ENCODE results near the gene PITPNM3.
"Not testable (repeated sequence)": the region's sequence is repeated elsewhere in the genome, so short reads cannot be mapped to it uniquely, and the experiment has no call there.

Gene PITPNM3

DNA sequence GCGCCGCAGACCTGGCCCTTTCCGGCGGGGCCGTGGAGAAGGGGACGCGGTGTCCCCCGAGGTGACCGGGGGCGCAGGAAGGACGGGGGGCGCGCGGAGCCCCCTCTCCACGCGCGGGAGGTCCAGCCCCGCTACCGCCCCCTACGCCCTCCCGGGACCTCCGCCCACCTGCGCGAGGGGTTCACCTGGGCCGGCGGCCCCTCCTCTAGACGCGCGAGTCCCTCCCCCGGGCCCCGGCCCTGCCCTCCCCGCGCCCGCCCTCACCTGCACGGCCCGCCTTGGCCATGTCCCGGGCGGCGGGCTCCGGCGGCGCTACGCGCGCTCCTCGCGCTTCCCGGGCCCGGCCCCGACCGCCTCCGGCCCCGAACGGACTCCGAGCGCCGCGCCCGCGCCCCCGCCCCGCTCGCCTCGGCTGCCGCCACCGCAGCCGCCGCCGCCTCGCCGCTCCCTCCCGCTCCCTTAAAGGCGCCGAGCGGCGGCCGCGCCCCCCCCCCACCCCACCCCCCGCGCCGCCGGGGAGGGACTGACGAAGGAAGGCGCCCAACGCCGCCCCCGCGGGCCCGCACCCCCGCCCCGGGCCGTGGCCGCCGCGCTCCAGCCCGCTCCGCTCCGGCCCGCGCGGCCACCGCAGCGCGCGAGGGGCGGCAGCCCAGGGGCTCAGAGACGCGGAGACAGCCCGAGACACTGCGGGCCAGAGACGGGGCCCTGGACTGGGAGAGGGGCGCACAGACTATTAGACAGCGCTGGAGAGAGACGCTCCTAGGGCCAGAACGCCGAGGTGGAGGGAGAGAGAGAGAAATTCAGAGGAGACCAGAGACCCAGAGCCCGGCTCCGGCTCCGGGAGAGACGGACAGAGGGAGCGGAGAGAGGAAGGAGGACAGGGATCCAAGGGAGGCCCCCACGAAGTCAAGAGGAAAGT lies at the start of gene PITPNM3:
TSS of gene PITPNM3 (minus strand) at position 435 of the 919 bp plus-strand sequence. CDS start at position 286, 149 bp downstream.
- DNase-seq = no peak

DNA sequence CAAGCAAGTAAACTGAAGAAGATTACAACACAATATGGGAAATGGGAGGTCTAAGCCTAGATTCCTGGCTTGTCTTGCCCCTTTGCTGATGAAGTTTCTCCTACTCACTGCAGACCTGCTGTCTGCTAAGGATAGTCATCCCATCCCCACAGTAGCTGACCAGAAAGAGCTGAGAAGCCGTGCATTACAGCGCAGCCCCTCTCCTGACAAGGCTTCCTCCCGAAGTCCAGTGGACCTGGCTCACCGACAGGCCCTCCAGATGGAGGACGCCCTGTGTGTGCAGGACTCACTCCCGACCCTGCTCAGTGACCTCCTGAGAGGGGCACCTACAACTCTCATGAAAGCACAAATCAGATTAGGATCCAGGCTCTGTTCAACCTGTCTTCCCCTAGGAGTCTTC lies 48.8 kb upstream of the PITPNM3 start:
- DNase-seq = no peak

GRCh38 chr17:6603744-6604325 lies 47.5 kb upstream of the PITPNM3 start:
- DNase-seq = no peak

GRCh38 chr17:6602141-6602540 lies 45.8 kb upstream of the PITPNM3 start:
- DNase-seq = no peak

GRCh38 chr17:6599364-6599763 lies 43.0 kb upstream of the PITPNM3 start:
- no peak for DNase-seq

GRCh38 chr17:6597727-6598126 lies 41.4 kb upstream of the PITPNM3 start:
- no peak for DNase-seq

GRCh38 chr17:6596941-6597340 lies 40.6 kb upstream of the PITPNM3 start:
- no peak for DNase-seq

- DNase-seq = no peak
Observed at GRCh38 chr17:6596511-6596910, 40.2 kb upstream of the PITPNM3 start.

DNA sequence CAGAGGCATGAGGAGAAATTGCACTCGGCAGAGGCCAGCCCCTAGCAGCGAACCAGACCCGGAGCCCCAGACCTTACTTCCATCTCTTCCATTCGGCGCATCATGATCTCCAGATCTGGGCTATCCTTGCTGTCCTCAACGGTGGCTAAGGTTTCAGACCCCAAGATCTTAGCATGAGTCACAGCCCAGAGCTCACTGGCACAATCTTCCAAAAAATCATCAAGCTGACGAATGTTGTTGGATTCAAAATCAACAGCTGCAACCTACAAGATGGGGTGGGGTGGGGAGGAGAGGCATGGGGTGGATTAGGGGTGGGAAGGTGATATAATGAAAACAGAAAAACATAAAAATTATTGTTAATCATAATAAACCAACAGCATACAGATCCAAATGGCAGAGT lies 39.7 kb upstream of the PITPNM3 start:
- DNase-seq = no peak

DNA sequence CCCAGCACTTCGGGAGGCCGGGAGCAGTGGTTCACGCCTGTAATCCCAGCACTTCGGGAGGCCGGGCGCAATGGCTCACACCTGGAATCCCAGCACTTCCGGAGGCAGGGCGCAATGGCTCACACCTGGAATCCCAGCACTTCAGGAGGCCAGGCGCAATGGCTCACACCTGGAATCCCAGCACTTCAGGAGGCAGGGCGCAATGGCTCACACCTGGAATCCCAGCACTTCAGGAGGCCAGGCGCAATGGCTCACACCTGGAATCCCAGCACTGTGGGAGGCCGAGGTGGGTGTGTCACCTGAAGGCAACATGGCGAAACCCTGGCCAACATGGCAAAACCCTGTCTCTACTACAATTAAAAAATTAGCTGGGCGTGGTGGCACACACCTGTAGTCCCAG lies 37.0 kb upstream of the PITPNM3 start:
- not testable (repeated sequence) for DNase-seq

DNA sequence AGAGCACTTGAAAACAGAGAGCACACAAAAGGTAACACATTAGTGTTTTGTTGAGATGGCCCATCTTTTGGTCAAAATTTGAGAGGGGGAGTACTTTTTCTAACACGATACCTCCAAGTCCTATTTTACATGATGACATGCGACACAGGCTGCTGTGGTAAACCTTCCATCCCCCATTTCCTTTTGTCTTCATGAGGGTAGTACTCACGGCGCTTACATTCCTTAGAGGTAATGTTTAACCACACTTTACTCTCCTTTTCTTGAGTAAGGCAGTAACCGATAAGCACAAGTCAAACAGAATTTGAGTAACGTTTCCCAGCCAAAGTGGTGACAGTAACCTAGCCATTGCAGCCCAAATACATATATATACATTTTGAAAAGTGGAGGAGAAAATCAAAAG lies 35.8 kb upstream of the PITPNM3 start:
- DNase-seq = no peak

DNA sequence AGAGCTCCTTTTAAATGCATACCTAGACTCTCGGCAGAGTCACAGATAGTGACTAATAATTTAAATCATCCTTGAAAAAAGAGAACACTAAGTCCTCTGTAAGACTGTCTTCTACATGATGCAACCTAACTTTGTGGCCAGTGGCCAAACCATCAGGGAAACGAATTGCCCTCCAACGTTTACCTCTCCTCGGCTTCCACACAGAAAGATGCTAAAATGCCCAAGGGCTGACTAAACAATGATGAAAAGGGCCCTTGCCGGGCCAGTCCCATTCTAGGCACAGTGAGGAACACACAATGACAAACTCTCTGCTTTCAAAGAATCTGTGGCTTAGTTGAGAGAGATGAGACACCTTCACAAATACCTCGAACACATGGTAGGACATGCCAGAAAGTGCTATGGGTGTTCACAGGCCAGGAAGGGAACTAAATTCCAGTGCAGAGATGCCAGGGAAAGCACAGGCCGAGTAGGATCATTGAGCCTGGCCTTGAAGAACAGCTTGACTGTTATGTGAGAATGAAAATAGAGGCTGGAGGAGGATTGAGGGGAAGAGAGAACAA lies 35.3 kb upstream of the PITPNM3 start:
- no peak for DNase-seq

DNA sequence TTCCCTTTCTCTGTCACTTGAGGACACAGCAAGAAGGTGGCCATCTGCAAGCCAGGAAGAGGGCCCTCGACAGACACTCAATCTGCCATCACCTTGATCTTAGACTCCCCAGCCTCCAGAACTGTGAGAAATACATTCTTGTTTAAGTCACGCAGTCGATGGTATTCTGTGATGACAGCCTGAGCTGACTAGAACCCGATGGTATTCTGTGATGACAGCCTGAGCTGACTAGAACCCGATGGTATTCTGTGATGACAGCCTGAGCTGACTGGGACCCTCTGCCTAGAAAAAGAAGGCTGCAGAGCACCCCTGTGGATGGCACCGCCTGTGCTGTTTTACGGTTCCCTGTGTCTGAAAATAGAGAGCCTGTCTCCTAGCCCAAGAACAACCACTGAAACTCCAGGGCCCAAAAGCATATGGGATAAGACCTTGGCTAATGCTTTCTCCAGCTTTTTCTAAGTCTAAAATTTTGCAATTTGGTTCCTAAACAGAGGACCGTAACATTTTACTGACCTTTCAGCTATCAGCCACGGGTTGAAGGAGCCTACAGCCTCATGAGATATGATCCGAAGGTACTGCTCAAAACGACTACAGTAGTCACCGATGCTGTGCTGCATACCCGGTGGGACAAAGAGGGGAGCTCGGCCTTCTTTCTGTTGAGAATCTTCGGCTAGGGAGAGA lies 33.1 kb upstream of the PITPNM3 start:
- no peak for DNase-seq

GRCh38 chr17:6588165-6588564 lies 31.8 kb upstream of the PITPNM3 start:
- DNase-seq = no peak

GRCh38 chr17:6587310-6587709 lies 31.0 kb upstream of the PITPNM3 start:
- no peak for DNase-seq

DNA sequence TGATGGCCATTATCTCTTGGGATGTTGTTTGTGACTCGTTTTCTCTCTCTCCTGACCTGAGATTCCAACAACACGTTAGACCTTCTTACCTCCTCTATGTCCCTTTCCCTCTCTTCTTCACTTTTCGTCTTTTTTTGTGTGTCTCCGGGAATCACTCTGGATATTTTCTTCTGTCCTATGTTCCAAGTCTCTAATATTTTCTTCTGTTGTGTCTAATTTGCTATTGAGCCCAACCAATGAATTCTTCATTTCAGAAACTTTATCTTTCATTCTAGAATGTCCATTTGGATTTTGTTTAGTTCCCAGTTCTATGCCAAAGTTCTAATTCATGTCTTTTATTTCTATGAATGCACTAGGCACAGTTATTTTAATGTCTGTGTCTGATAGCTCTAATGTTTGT lies 27.1 kb upstream of the PITPNM3 start:
- no peak for DNase-seq

DNA sequence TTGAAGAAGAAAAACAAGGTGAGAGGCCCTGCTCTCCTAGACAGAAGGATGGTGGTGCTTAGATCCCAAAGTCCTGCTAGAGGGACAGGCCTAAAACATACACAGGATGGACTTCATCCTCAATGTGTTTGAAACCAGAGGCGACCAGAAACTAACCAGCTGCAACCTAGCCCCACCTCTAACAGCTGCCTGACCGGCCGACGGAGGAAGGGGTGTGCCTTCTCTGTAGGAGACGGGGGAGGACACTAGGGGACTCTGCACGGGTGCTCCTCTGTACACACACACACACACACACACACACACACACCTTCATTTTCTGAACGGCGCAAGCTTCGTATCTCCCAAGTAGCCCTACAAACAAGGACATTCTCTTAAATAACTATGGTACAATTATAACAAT lies 24.3 kb upstream of the PITPNM3 start:
- DNase-seq = no peak

DNA sequence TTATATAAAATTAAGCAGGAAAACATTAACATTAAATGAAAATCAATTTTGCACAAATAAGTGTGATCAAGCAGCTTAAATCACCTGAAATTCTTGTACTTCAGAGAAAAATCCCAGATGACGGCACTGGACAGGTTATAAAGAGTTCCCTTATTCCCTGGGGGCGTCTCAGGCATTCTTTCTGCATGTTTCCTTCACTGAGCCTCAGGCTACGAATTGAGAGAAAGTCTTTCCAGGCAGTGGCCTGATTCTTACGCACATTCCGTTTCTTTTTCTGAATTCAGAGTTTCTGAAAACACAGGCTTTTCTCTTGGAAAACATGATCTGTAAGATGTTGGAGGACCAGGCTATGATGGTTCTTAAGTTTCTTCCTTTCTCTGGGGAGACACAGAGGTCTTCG lies 22.1 kb upstream of the PITPNM3 start:
- no peak for DNase-seq

DNA sequence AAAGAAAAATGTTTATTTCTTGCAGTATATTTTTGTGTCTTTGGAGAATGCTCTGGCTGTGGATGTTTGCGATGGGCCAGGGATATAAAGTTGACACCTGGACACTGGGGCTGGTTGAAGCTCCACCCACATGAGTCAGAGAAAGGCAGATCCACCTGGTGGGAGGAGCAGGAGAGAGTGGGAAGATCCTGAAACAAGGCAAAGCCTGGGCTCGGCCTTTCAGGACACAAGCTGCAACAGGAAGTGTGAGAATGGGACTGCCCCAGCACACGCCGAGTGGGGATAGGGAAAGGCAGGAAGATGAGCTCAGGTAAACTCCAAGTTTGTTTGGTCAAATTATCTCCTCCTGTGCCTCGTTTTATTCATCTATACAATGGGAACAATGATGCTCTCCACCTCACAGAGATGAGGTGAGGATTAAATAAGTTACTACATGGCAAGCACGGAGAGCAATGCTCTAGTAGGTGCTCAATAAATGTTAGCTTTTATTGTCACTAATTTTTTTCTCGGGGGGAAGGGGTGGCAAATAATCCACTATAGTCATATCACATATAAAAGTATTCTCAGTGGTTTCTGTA lies 21.4 kb upstream of the PITPNM3 start:
- no peak for DNase-seq

GRCh38 chr17:6576038-6576785 lies 19.9 kb upstream of the PITPNM3 start:
- DNase-seq = no peak

- no peak for DNase-seq
Observed at GRCh38 chr17:6575596-6575988, 19.2 kb upstream of the PITPNM3 start.

Measured in NCI-H1417 treated with DMSO at 0.1 percent for 48 hours (cell line).